Fibroblast of lung (primary cell): Measurements from ENCODE around the gene ADCY9. TPM values are rescaled to one million over a fixed set of nuclear protein-coding genes. Genes with fewer than 3 reads are reported as not detected.
A peak's percentile ranks its signal among the peaks of the same experiment; 100 is the strongest.

Source experiments
- DNase-seq, 2 donors: peaks; one replicate each; pipeline versions ENCODE4 v3.0.0 to v3.0.0-alpha.2; 2010; ENCODE audit warnings: low read depth in 2 of 2
- H2AFZ ChIP-seq: 2 replicates; pipeline ENCODE4 v1.5.1; 2012; ENCODE audit warnings: low read length, control low read depth, inconsistent platforms
- H3K27ac ChIP-seq: 2 replicates; pipeline ENCODE4 v1.5.1; 2011; ENCODE audit warnings: low read length, control low read depth; ENCODE audit not compliant: insufficient read depth
- H3K27me3 ChIP-seq: 2 replicates; pipeline ENCODE4 v1.5.1; 2011; ENCODE audit warnings: mild to moderate bottlenecking, low read length; ENCODE audit not compliant: control insufficient read depth, insufficient read depth
- H3K36me3 ChIP-seq: 2 replicates; pipeline ENCODE4 v1.5.1; 2011; ENCODE audit warnings: low read length; ENCODE audit not compliant: control insufficient read depth, insufficient read depth
- H3K4me1 ChIP-seq: 2 replicates; pipeline ENCODE4 v1.5.1; 2011; ENCODE audit warnings: low read length; ENCODE audit not compliant: control insufficient read depth, insufficient read depth; ENCODE audit errors: extremely low read depth
- H3K4me2 ChIP-seq: 2 replicates; pipeline ENCODE4 v1.5.1; 2011; ENCODE audit warnings: low read length, control low read depth; ENCODE audit not compliant: insufficient read depth; ENCODE audit errors: extremely low read depth
- H3K4me3 ChIP-seq, 4 experiments: fragments of 200-600 bp in 1 of 4; sonication (generic) in 1 of 4; replicated peaks in 1 of 4; 2 replicates each; pipeline ENCODE4 v1.5.1; 2011 to 2016; ENCODE audit warnings: low read length in 4 of 4, low read depth in 3 of 4, mild to moderate bottlenecking in 3 of 4, control low read depth in 2 of 4, inconsistent platforms in 1 of 4, mixed read lengths in 1 of 4; ENCODE audit not compliant: insufficient read depth in 1 of 4; ENCODE audit errors: control extremely low read depth in 1 of 4
- H3K79me2 ChIP-seq: 2 replicates; pipeline ENCODE4 v1.5.1; 2012; ENCODE audit warnings: mild to moderate bottlenecking, low read length, inconsistent platforms; ENCODE audit not compliant: control insufficient read depth, insufficient read depth
- H3K9ac ChIP-seq: 2 replicates; pipeline ENCODE4 v1.5.1; 2011; ENCODE audit warnings: mild to moderate bottlenecking, low read length, control low read depth; ENCODE audit not compliant: insufficient read depth
- H3K9me3 ChIP-seq: 2 replicates; pipeline ENCODE4 v1.5.1; 2012; ENCODE audit warnings: low read depth, low read length; ENCODE audit not compliant: control insufficient read depth, insufficient read depth
- H4K20me1 ChIP-seq: 2 replicates; pipeline ENCODE4 v1.5.1; 2011; ENCODE audit warnings: low read length; ENCODE audit not compliant: control insufficient read depth, insufficient read depth; ENCODE audit errors: extremely low read depth
- EZH2 ChIP-seq: IDR thresholded peaks from 2 replicates; pipeline ENCODE4 v1.5.1; 2012; ENCODE audit warnings: low read length, control low read depth, mild to moderate bottlenecking; ENCODE audit errors: missing control alignments
- polyA plus RNA-seq, 2 donors: library from polyadenylated mRNA; depleted of rRNA in 1 of 2; stranded (reverse) in 1 of 2; unstranded in 1 of 2; fragments of >200 nt; gene quantifications; 2 replicates each; pipeline ENCODE4 v1.2.1, GENCODE V29; 2011 to 2012; ENCODE audit warnings: missing spikeins in 1 of 2
- total RNA-seq: library from RNA; depleted of rRNA; stranded (reverse); fragments of >200 nt; gene quantifications from 2 replicates; pipeline ENCODE4 v1.2.1, GENCODE V29; 2014
- TF ChIP-seq, protein P1 (sequence below), 2 donors: IDR thresholded peaks in 1 of 2; conservative IDR thresholded peaks in 1 of 2; 1 replicate in 1 of 2; 2 replicates in 1 of 2; pipeline ENCODE4 v1.5.1; 2011 to 2012; ENCODE audit warnings: low read length in 2 of 2, control low read depth in 1 of 2, inconsistent platforms in 1 of 2, low read depth in 1 of 2, mild to moderate bottlenecking in 1 of 2

ADCY9 gene
- total and polyA plus RNA-seq, 2 donors (not counting 1 experiment from before 2014, with no cell fraction given): 22.1 to 37.0 TPM

DNA sequence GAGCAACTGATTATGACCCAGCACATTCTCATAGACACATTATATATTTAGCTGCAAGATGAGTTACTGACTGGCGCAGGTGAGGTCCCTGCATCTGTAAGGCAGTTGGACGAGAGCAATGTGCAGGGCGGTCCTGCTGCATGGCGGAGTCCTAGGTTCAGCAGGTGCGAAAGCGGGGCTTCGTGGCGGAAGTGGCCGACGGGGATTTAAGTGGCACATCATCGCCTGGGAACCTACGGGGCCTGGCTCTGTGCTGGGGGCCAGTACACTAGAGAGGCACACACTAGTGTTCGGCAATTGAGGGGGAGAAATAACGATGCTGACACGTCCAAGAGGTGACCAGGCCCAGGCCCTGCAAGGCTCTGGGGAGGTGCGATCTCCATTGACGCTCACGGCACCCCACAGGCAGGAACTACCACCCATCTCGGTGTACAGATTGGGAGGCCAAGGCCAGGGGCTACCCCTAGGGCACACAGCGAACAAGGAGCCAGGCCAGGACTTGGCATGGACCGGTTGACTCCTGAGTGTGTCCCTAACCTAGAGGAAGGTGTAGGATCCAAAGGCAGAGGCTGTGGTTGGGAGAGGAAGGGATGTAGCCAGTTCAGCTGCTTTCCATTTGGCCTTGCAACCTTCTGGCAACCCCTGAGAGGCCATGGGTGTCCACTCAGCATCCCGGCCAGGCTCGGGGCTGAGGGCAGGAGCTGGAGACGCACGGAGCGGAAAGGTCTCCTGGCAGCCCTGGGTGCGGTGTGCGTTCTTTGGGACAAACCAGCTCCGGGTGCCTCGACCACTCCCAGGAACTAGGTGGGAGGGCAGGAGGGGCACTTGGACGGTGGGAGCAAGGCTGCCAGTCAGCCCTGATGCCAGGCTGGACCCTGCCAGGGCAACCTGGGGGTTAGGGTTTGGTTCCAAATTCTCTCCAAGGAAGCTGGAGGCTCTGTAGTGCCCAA lies 131.9 kb downstream of the ADCY9 start:
- Histone ChIP-seq H3K36me3 (peaks cover 12% of the 10 kb centered on the region), H3K4me3 (no peak overlapping the region), H4K20me1 (no peaks in the 10 kb centered on the region), H3K4me2 (no peak overlapping the region), H3K27ac (no peak overlapping the region), H3K9ac (no peak overlapping the region), H3K4me1 (peaks cover 5% of the 10 kb centered on the region), H2AFZ (no peak overlapping the region), H3K79me2 (no peaks in the 10 kb centered on the region), H3K27me3 (no peaks in the 10 kb centered on the region), H3K9me3 (no peaks in the 10 kb centered on the region)
- no peak for TF ChIP-seq EZH2
- TF ChIP-seq, protein P1, sequence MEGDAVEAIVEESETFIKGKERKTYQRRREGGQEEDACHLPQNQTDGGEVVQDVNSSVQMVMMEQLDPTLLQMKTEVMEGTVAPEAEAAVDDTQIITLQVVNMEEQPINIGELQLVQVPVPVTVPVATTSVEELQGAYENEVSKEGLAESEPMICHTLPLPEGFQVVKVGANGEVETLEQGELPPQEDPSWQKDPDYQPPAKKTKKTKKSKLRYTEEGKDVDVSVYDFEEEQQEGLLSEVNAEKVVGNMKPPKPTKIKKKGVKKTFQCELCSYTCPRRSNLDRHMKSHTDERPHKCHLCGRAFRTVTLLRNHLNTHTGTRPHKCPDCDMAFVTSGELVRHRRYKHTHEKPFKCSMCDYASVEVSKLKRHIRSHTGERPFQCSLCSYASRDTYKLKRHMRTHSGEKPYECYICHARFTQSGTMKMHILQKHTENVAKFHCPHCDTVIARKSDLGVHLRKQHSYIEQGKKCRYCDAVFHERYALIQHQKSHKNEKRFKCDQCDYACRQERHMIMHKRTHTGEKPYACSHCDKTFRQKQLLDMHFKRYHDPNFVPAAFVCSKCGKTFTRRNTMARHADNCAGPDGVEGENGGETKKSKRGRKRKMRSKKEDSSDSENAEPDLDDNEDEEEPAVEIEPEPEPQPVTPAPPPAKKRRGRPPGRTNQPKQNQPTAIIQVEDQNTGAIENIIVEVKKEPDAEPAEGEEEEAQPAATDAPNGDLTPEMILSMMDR (conservative IDR thresholded peaks at IDR 0.05 in 1 of 2, IDR thresholded peaks at IDR 0.05 in 1 of 2; ENCODE audit: low read depth in 1 of 2, low read length in 2 of 2): no peak
- no peak for DNase-seq

DNA sequence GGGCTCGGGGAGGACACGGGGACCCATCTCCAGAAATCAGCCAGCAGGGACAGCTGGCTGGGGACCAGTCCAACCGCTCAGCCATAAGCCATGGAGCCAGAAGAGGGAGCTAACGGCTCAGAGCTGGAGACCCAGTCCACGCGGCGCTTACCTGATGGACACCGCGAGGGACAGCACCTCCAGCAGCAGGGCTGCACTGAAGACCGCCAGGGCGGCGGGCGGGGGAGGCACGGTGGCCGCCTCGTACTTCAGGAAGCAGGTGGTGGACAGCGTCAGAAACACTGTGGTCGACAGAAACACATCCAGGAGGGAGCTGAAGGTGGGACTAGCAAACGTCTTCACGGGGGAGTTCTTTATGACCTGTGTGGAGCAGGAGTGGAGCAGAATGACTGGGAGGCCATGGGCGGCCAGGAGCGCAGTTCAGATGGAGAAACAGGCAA lies 133.1 kb downstream of the ADCY9 start:
- Histone ChIP-seq H4K20me1 (no peaks in the 10 kb centered on the region), H3K9ac (no peak overlapping the region), H3K4me1 (peaks cover 5% of the 10 kb centered on the region), H3K27ac (no peak overlapping the region), H3K36me3 (peaks cover 12% of the 10 kb centered on the region), H3K27me3 (no peaks in the 10 kb centered on the region), H3K4me3 (no peak overlapping the region), H3K9me3 (no peaks in the 10 kb centered on the region), H3K4me2 (no peak overlapping the region), H3K79me2 (no peaks in the 10 kb centered on the region), H2AFZ (no peak overlapping the region)
- TF ChIP-seq EZH2: no peak
- TF ChIP-seq, protein P1 (conservative IDR thresholded peaks at IDR 0.05 in 1 of 2, IDR thresholded peaks at IDR 0.05 in 1 of 2; ENCODE audit: low read depth in 1 of 2, low read length in 2 of 2): peak; percentile 55 to 83
- DNase-seq: peak; percentile 61 to 69

DNA sequence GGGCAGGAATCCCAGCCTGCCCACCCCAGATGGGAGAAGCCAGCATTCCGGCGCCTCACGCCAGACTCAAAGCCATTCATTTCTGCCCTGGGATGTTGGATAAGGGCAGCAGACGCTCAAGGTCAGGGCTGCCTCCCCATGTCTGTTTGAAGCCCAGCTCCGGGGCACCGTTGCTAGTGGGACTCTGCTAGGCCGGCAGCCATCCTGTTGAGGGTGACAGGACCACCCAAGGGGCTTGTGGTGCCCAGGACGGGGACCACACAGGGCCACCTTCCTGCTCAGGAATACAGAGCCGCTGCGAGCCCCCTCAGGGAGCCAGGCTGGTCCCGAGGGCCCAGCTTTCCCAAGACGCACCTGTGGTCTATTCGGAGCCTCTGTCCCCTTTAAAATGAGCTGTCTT lies 134.0 kb downstream of the ADCY9 start:
- TF ChIP-seq, protein P1 (conservative IDR thresholded peaks at IDR 0.05 in 1 of 2, IDR thresholded peaks at IDR 0.05 in 1 of 2; ENCODE audit: low read depth in 1 of 2, low read length in 2 of 2): no peak
- no peak for TF ChIP-seq EZH2
- Histone ChIP-seq H3K27ac (no peak overlapping the region), H3K79me2 (no peaks in the 10 kb centered on the region), H3K4me1 (peaks cover 5% of the 10 kb centered on the region), H3K9me3 (no peaks in the 10 kb centered on the region), H3K27me3 (no peaks in the 10 kb centered on the region), H4K20me1 (no peaks in the 10 kb centered on the region), H3K4me2 (no peak overlapping the region), H3K9ac (no peak overlapping the region), H3K36me3 (peaks cover 14% of the 10 kb centered on the region), H3K4me3 (no peak overlapping the region), H2AFZ (no peak overlapping the region)
- no peak for DNase-seq
